Spleen (tissue), 11 donors: Measurements from ENCODE around the gene APAF1. TPM values are rescaled to one million over a fixed set of nuclear protein-coding genes. Genes with fewer than 3 reads are reported as not detected.

Experiments used
- DNase-seq: peaks from one replicate; pipeline ENCODE4 v3.0.0-alpha.2; 2020
- H3K27ac ChIP-seq, 8 donors: fragments of 200-600 bp; sonication (generic) in 7 of 8; 1 replicate in 4 of 8; 2 replicates in 4 of 8; pipeline versions ENCODE4 v1.5.0 to v1.8.0; 2016 to 2021; ENCODE audit warnings: inconsistent platforms in 4 of 8, mild to moderate bottlenecking in 4 of 8, moderate library complexity in 1 of 8
- H3K27me3 ChIP-seq, 7 donors: fragments of 200-600 bp; sonication (generic) in 6 of 7; replicated peaks in 1 of 7; 1 replicate in 4 of 7; 2 replicates in 3 of 7; pipeline versions ENCODE4 v1.5.0 to v1.8.0; 2016 to 2021; ENCODE audit warnings: inconsistent platforms in 3 of 7, mild to moderate bottlenecking in 1 of 7
- H3K36me3 ChIP-seq, 6 donors: fragments of 200-600 bp; sonication (generic) in 5 of 6; 1 replicate in 4 of 6; 2 replicates in 2 of 6; pipeline versions ENCODE4 v1.5.0 to v1.8.0; 2016 to 2021; ENCODE audit warnings: inconsistent platforms in 2 of 6
- H3K4me1 ChIP-seq, 6 donors: fragments of 200-600 bp; sonication (generic) in 5 of 6; 1 replicate in 3 of 6; 2 replicates in 3 of 6; pipeline versions ENCODE4 v1.5.0 to v1.8.0; 2016 to 2021; ENCODE audit warnings: inconsistent platforms in 3 of 6
- H3K4me3 ChIP-seq, 8 donors: fragments of 200-600 bp; sonication (generic) in 7 of 8; 1 replicate in 4 of 8; 2 replicates in 4 of 8; pipeline versions ENCODE4 v1.5.0 to v1.8.0; 2016 to 2021; ENCODE audit warnings: inconsistent platforms in 4 of 8, mild to moderate bottlenecking in 4 of 8, moderate library complexity in 2 of 8
- H3K9me3 ChIP-seq, 8 donors: fragments of 200-600 bp; sonication (generic) in 7 of 8; 1 replicate in 4 of 8; 2 replicates in 4 of 8; pipeline versions ENCODE4 v1.5.0 to v1.8.0; 2016 to 2021; ENCODE audit warnings: inconsistent platforms in 4 of 8
- CTCF ChIP-seq, 11 experiments: fragments of 200-600 bp in 7 of 11; fragments of 450-650 bp in 4 of 11; sonication (generic) in 4 of 11; IDR thresholded peaks in 8 of 11; conservative IDR thresholded peaks in 3 of 11; 1 replicate in 7 of 11; 2 replicates in 4 of 11; pipeline versions ENCODE4 v1.4.0 to v1.8.0; 2016 to 2021; ENCODE audit warnings: antibody characterized with exemption in 11 of 11, inconsistent platforms in 4 of 11, mild to moderate bottlenecking in 1 of 11
- POLR2A ChIP-seq, 3 donors: fragments of 450-650 bp; IDR thresholded peaks; one replicate each; pipeline ENCODE4 v1.5.1; 2017; ENCODE audit warnings: antibody characterized with exemption in 3 of 3, mild to moderate bottlenecking in 1 of 3
- POLR2AphosphoS5 ChIP-seq, 3 donors: sonication (generic); formaldehyde crosslinking; IDR thresholded peaks; one replicate each; pipeline ENCODE4 v1.5.1; 2017; ENCODE audit warnings: antibody characterized with exemption in 3 of 3
- WGBS, 5 donors: extraction: QIAGEN DNeasy Blood & Tissue Kit in 3 of 5; methylation state at CpG; one replicate each; pipeline versions ENCODE4 v1.1.5 to v1.1.7; 2013 to 2018; 5-methylcytosine and 5-hydroxymethylcytosine counted together
- intact Hi-C: fragments of 100-400 bp; cut with DNase I; formaldehyde crosslinking; loops from one replicate; pipeline ENCODE4 v1.15.0; 2023; ENCODE audit warnings: low total_unique reads
- polyA plus RNA-seq, 3 donors: library from polyadenylated mRNA; stranded (reverse); fragments of 200-250 nt; gene quantifications; one replicate each; pipeline ENCODE4 v1.2.1, GENCODE V29; 2013
- total RNA-seq, 7 donors: library from RNA; depleted of rRNA in 3 of 7; stranded (reverse); fragments of >200 nt in 3 of 7; fragmentation: NEBNext Ultra II Directional in 4 of 7; extraction: Animal tissue kit (Norgen Biotek cat#: 25700) in 4 of 7; gene quantifications; one replicate each; pipeline versions ENCODE4 v1.1.0 to v1.2.1, GENCODE V29; 2016 to 2021
- donor health status: healthy with polysubstance abuse.
- donor health status: DM: no; HTN: no; CAD: no; lungs with moderate emphysema.
- donor health status: DM: no; HTN: no; CAD: no.
- donor health status: Bipolar disorder and iron deficiency.
- donor health status: healthy.
- donor health status: DM: no; HTN: no; CAD: no.
- donor health status: DM: yes; HTN: yes; CAD: no.

The APAF1 gene
- total and polyA plus RNA-seq, 10 donors, result 6.5 to 44.1 (median 30.6) TPM

- no peaks in the 10 kb centered on the region for H3K4me1 ChIP-seq
- H3K27ac ChIP-seq, result no peak overlapping the region
- no peak for DNase-seq
- intact Hi-C loops, result no loop called here
- 84 to 91% (median 89%) methylated on average over 4 of the region's 4 CpGs for WGBS, 5 donors
- TF ChIP-seq POLR2A (IDR thresholded peaks at IDR 0.05) (no peak), POLR2AphosphoS5 (IDR thresholded peaks at IDR 0.05) (no peak), CTCF (IDR thresholded peaks at IDR 0.05 in 8 of 11, conservative IDR thresholded peaks at IDR 0.05 in 3 of 11) (no peak)
- peaks cover 0 to 53% (median 20%) of the 10 kb centered on the region in 6 donors for H3K36me3 ChIP-seq
- peaks cover 0 to 5% (median 0%) of the 10 kb centered on the region in 8 donors for H3K9me3 ChIP-seq
- H3K27me3 ChIP-seq, result no peaks in the 10 kb centered on the region
- no peak overlapping the region for H3K4me3 ChIP-seq
These were observed 92.2 kb downstream of the APAF1 start for GRCh38 chr12:98737322-98737712.

DNA sequence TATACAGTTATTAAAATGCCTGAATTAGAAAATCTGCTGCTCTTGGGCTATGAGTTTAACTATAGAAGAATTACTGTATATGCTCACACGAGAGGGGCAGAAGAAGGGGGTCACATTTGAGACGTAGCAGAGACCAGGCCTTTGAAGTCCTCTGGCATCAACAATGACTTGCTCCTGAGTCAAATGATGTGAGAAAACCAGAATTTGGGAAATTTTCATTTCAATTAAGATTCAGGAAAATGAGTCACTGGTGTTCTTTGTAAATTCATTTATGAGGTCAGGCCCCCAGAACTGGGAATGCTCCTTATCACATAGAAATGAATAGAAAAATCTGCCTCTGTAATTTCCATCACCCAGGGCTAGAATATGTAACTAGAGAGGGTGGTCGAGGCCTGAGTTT lies 92.9 kb downstream of the APAF1 start:
- H3K27me3 ChIP-seq, result peaks cover 0 to 3% (median 0%) of the 10 kb centered on the region in 7 donors
- no peak overlapping the region for H3K27ac ChIP-seq
- no peaks in the 10 kb centered on the region for H3K4me1 ChIP-seq
- peaks cover 0 to 5% (median 0%) of the 10 kb centered on the region in 8 donors for H3K9me3 ChIP-seq
- no peak for TF ChIP-seq POLR2A (IDR thresholded peaks at IDR 0.05)
- TF ChIP-seq CTCF (IDR thresholded peaks at IDR 0.05 in 8 of 11, conservative IDR thresholded peaks at IDR 0.05 in 3 of 11), result no peak
- no peak for TF ChIP-seq POLR2AphosphoS5 (IDR thresholded peaks at IDR 0.05)
- no peak overlapping the region for H3K4me3 ChIP-seq
- H3K36me3 ChIP-seq, result peaks cover 0 to 46% (median 16%) of the 10 kb centered on the region in 6 donors
- no peak for DNase-seq
- intact Hi-C loops, result no loop called here
- 83 to 92% (median 85%) methylated on average over 3 of the region's 3 CpGs for WGBS, 5 donors

DNA sequence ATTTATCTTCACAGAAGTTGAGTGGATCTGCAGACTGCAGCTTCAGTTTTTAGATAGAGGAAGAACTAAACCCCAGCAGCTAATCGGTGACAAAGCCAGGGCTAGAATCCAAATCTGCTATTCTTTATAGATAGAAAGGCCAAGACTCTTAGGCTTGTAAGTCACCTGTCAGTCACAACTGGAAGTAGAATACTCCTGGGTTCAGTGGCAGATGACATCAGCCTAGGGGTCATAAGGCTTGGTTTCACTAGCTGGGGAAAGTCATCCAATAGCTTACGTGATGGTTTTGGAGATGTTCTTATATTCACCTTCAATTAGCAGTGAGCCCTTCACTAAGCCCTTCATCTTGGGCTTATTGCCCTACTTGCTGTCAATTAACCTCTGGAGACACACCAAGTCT lies 93.4 kb downstream of the APAF1 start:
- Histone ChIP-seq H3K36me3 (peaks cover 0 to 41% (median 11%) of the 10 kb centered on the region in 6 donors), H3K27me3 (peaks cover 0 to 3% (median 0%) of the 10 kb centered on the region in 7 donors), H3K9me3 (peaks cover 0 to 5% (median 0%) of the 10 kb centered on the region in 8 donors), H3K4me1 (no peaks in the 10 kb centered on the region), H3K27ac (no peak overlapping the region), H3K4me3 (no peak overlapping the region)
- no peak for DNase-seq
- TF ChIP-seq POLR2A (IDR thresholded peaks at IDR 0.05) (no peak), POLR2AphosphoS5 (IDR thresholded peaks at IDR 0.05) (no peak), CTCF (IDR thresholded peaks at IDR 0.05 in 8 of 11, conservative IDR thresholded peaks at IDR 0.05 in 3 of 11) (no peak)
- WGBS, 5 donors, result 81 to 94% (median 85%) methylated on average over 2 of the region's 2 CpGs
- intact Hi-C loops, result no loop called here

GRCh38 chr12:98740751-98741150 lies 95.7 kb downstream of the APAF1 start:
- H3K36me3 ChIP-seq, result peaks cover 0 to 18% (median 3%) of the 10 kb centered on the region in 6 donors
- intact Hi-C loops, result no loop called here
- H3K27ac ChIP-seq, result no peak overlapping the region
- WGBS, 5 donors, result 52 to 84% (median 79%) methylated on average over 1 of the region's 1 CpG
- no peak overlapping the region for H3K4me3 ChIP-seq
- peaks cover 0 to 15% (median 5%) of the 10 kb centered on the region in 7 donors for H3K27me3 ChIP-seq
- TF ChIP-seq POLR2A (IDR thresholded peaks at IDR 0.05), result no peak
- TF ChIP-seq POLR2AphosphoS5 (IDR thresholded peaks at IDR 0.05), result no peak
- no peak for TF ChIP-seq CTCF (IDR thresholded peaks at IDR 0.05 in 8 of 11, conservative IDR thresholded peaks at IDR 0.05 in 3 of 11)
- H3K4me1 ChIP-seq, result peaks cover under 1 to 11% (median 5%) of the 10 kb centered on the region in 6 donors
- DNase-seq, result no peak
- H3K9me3 ChIP-seq, result peaks cover 0 to 5% (median 0%) of the 10 kb centered on the region in 8 donors
